NT2/D1 (cell line): ENCODE results near the gene KRTAP8-1.

Source experiments
- SUZ12 ChIP-seq: IDR thresholded peaks from 2 replicates; pipeline ENCODE4 v1.6.1; 2011; ENCODE audit not compliant: insufficient read length, insufficient read depth; ENCODE audit errors: extremely low read depth
- YY1 ChIP-seq: IDR thresholded peaks from 2 replicates; pipeline ENCODE4 v1.6.1; 2011; ENCODE audit not compliant: insufficient read length, insufficient read depth

- TF ChIP-seq YY1 (no peak), SUZ12 (no peak)
Measured at GRCh38 chr21:30769724-30770431, 43.2 kb downstream of the KRTAP8-1 start.
